Ishikawa (cell line): ENCODE results near the gene GPR78.

Source experiments
- CEBPB ChIP-seq: IDR thresholded peaks from 2 replicates; pipeline ENCODE4 v1.6.1; 2012
- CREB1 ChIP-seq: IDR thresholded peaks from 2 replicates; pipeline ENCODE4 v1.6.1; 2012; ENCODE audit warnings: low read depth
- EGR1 ChIP-seq: IDR thresholded peaks from 2 replicates; pipeline ENCODE4 v1.6.1; 2012
- EP300 ChIP-seq: IDR thresholded peaks from 2 replicates; pipeline ENCODE4 v1.6.1; 2012; ENCODE audit warnings: borderline replicate concordance
- FOXM1 ChIP-seq: IDR thresholded peaks from 2 replicates; pipeline ENCODE4 v1.6.1; 2012; ENCODE audit warnings: low read depth, borderline replicate concordance
- MAX ChIP-seq: IDR thresholded peaks from 2 replicates; pipeline ENCODE4 v1.6.1; 2012
- NFIC ChIP-seq: IDR thresholded peaks from 2 replicates; pipeline ENCODE4 v1.6.1; 2012
- RAD21 ChIP-seq: IDR thresholded peaks from 2 replicates; pipeline ENCODE4 v1.6.1; 2012; ENCODE audit warnings: low read depth
- REST ChIP-seq: IDR thresholded peaks from 2 replicates; pipeline ENCODE4 v1.6.1; 2012; ENCODE audit warnings: low read depth, mild to moderate bottlenecking
- TAF1 ChIP-seq: IDR thresholded peaks from 2 replicates; pipeline ENCODE4 v1.6.1; 2012; ENCODE audit warnings: low read depth, mild to moderate bottlenecking
- TCF12 ChIP-seq: IDR thresholded peaks from 2 replicates; pipeline ENCODE4 v1.6.1; 2012; ENCODE audit warnings: low read depth
- TEAD4 ChIP-seq: IDR thresholded peaks from 2 replicates; pipeline ENCODE4 v1.6.1; 2012
- USF1 ChIP-seq: IDR thresholded peaks from 2 replicates; pipeline ENCODE4 v1.6.1; 2012
- YY1 ChIP-seq: IDR thresholded peaks from 2 replicates; pipeline ENCODE4 v1.6.1; 2012; ENCODE audit warnings: low read depth
- ZBTB7A ChIP-seq: IDR thresholded peaks from 2 replicates; pipeline ENCODE4 v1.6.1; 2012; ENCODE audit warnings: low read depth

Gene GPR78

GRCh38 chr4:8558080-8558960 lies 21.9 kb upstream of the GPR78 start:
- TF ChIP-seq CREB1 (no peak), USF1 (no peak), TAF1 (no peak), TEAD4 (no peak), EP300 (no peak), NFIC (no peak), MAX (no peak), FOXM1 (no peak), REST (no peak), EGR1 (no peak)

- TF ChIP-seq TCF12 (no peak), CEBPB (no peak), YY1 (no peak), EP300 (no peak), NFIC (no peak), CREB1 (no peak), MAX (no peak), USF1 (no peak), TEAD4 (no peak), RAD21 (no peak), TAF1 (no peak)
Observed at GRCh38 chr4:8559011-8559410, 21.2 kb upstream of the GPR78 start.

GRCh38 chr4:8559524-8560264 lies 20.5 kb upstream of the GPR78 start:
- TF ChIP-seq EGR1: no peak
- no peak for TF ChIP-seq TAF1
- no peak for TF ChIP-seq FOXM1
- TF ChIP-seq CREB1: no peak
- no peak for TF ChIP-seq RAD21
- TF ChIP-seq NFIC: no peak

- TF ChIP-seq FOXM1: no peak
- no peak for TF ChIP-seq CEBPB
- TF ChIP-seq NFIC: no peak
- TF ChIP-seq EP300: no peak
- no peak for TF ChIP-seq TCF12
- no peak for TF ChIP-seq USF1
Observed at GRCh38 chr4:8560265-8561047, 19.7 kb upstream of the GPR78 start.

GRCh38 chr4:8564595-8564994 lies 15.6 kb upstream of the GPR78 start:
- no peak for TF ChIP-seq USF1
- no peak for TF ChIP-seq CEBPB
- no peak for TF ChIP-seq ZBTB7A
- TF ChIP-seq RAD21: no peak
- TF ChIP-seq TEAD4: no peak
- no peak for TF ChIP-seq FOXM1
- TF ChIP-seq CREB1: no peak
